MM.1S (cell line): ENCODE results near the gene ATP4A.

Source experiments
- DNase-seq: peaks from one replicate; pipeline ENCODE4 v3.0.0-alpha.2; 2015
- H2AFZ ChIP-seq: fragments of 300-600 bp; sonication (generic); 2 replicates; pipeline ENCODE4 v1.6.0; 2016; ENCODE audit warnings: antibody characterized with exemption, low read length
- H3F3A ChIP-seq: fragments of 300-600 bp; sonication (generic); 2 replicates; pipeline ENCODE4 v1.6.1; 2016; ENCODE audit warnings: mild to moderate bottlenecking, antibody characterized with exemption, low read length, moderate library complexity, mixed read lengths; ENCODE audit not compliant: insufficient read depth
- H3K27ac ChIP-seq: fragments of 300-600 bp; sonication (generic); 2 replicates; pipeline ENCODE4 v1.5.1; 2016; ENCODE audit warnings: mild to moderate bottlenecking, low read length
- H3K27me3 ChIP-seq: fragments of 300-600 bp; sonication (generic); replicated peaks from 2 replicates; pipeline ENCODE4 v1.6.0; 2016; ENCODE audit warnings: low read length; ENCODE audit not compliant: insufficient read depth
- H3K36me3 ChIP-seq: fragments of 300-600 bp; sonication (generic); replicated peaks from 2 replicates; pipeline ENCODE4 v1.6.1; 2016; ENCODE audit warnings: mild to moderate bottlenecking, low read length, mixed read lengths; ENCODE audit not compliant: insufficient read depth
- H3K4me1 ChIP-seq: fragments of 300-600 bp; sonication (generic); 2 replicates; pipeline ENCODE4 v1.6.1; 2016; ENCODE audit warnings: low read length, mixed read lengths
- H3K4me2 ChIP-seq: fragments of 300-600 bp; sonication (generic); 2 replicates; pipeline ENCODE4 v1.6.0; 2016; ENCODE audit warnings: low read depth, low read length
- H3K4me3 ChIP-seq: fragments of 300-600 bp; sonication (generic); 2 replicates; pipeline ENCODE4 v1.5.1; 2016; ENCODE audit warnings: low read length, mixed read lengths
- H3K79me2 ChIP-seq: fragments of 300-600 bp; sonication (generic); 2 replicates; pipeline ENCODE4 v1.6.1; 2016; ENCODE audit warnings: mixed run types, low read length, mixed read lengths
- H3K9ac ChIP-seq: fragments of 300-600 bp; sonication (generic); 2 replicates; pipeline ENCODE4 v1.6.1; 2016; ENCODE audit warnings: low read length, mixed read lengths
- H3K9me2 ChIP-seq: fragments of 300-600 bp; sonication (generic); replicated peaks from 2 replicates; pipeline ENCODE4 v1.6.1; 2016; ENCODE audit warnings: mild to moderate bottlenecking, low read length, mixed read lengths; ENCODE audit not compliant: insufficient read depth
- H3K9me3 ChIP-seq: fragments of 300-600 bp; sonication (generic); replicated peaks from 2 replicates; pipeline ENCODE4 v1.6.1; 2016; ENCODE audit warnings: mild to moderate bottlenecking, low read length, mixed read lengths; ENCODE audit not compliant: insufficient read depth
- H4K20me1 ChIP-seq: fragments of 300-600 bp; sonication (generic); 2 replicates; pipeline ENCODE4 v1.6.1; 2016; ENCODE audit warnings: mild to moderate bottlenecking, low read length, moderate library complexity, mixed read lengths; ENCODE audit not compliant: insufficient read depth
- CTCF ChIP-seq: fragments of 300-600 bp; sonication (generic); IDR thresholded peaks from 2 replicates; pipeline ENCODE4 v1.5.1; 2016; ENCODE audit warnings: antibody characterized with exemption, low read length, mixed read lengths
- EZH2 ChIP-seq: fragments of 300-600 bp; sonication (generic); optimal IDR thresholded peaks from 2 replicates; pipeline ENCODE3; 2017; ENCODE audit warnings: low read depth, mild to moderate bottlenecking, antibody characterized with exemption, low read length, mixed read lengths
- EZH2phosphoT487 ChIP-seq: fragments of 300-600 bp; sonication (generic); IDR thresholded peaks from 2 replicates; pipeline ENCODE4 v1.6.1; 2018; ENCODE audit warnings: antibody characterized with exemption, low read length

The ATP4A gene

GRCh38 chr19:35518313-35518712 is 45.1 kb downstream of the ATP4A start:
- no peak overlapping the region for H3K4me2 ChIP-seq
- no peak overlapping the region for H3K9ac ChIP-seq
- no peaks in the 10 kb centered on the region for H4K20me1 ChIP-seq
- no peaks in the 10 kb centered on the region for H3K9me2 ChIP-seq
- H3K9me3 ChIP-seq = no peaks in the 10 kb centered on the region
- H3K4me3 ChIP-seq = no peak overlapping the region
- H2AFZ ChIP-seq = no peak overlapping the region
- no peak for DNase-seq
- no peaks in the 10 kb centered on the region for H3K36me3 ChIP-seq
- H3K27ac ChIP-seq = no peak overlapping the region
- TF ChIP-seq EZH2phosphoT487 (no peak), CTCF (no peak), EZH2 (no peak)
- H3K27me3 ChIP-seq = peaks cover 90% of the 10 kb centered on the region
- H3K79me2 ChIP-seq = no peaks in the 10 kb centered on the region
- no peaks in the 10 kb centered on the region for H3F3A ChIP-seq
- H3K4me1 ChIP-seq = no peaks in the 10 kb centered on the region

GRCh38 chr19:35517342-35517741 is 46.1 kb downstream of the ATP4A start:
- Histone ChIP-seq H3K9me2 (no peaks in the 10 kb centered on the region), H3K79me2 (no peaks in the 10 kb centered on the region), H3K4me2 (no peak overlapping the region), H3K4me1 (no peaks in the 10 kb centered on the region), H3K9ac (no peak overlapping the region), H2AFZ (no peak overlapping the region), H3F3A (no peaks in the 10 kb centered on the region), H3K9me3 (no peaks in the 10 kb centered on the region), H3K36me3 (no peaks in the 10 kb centered on the region), H4K20me1 (no peaks in the 10 kb centered on the region), H3K27me3 (peaks cover 90% of the 10 kb centered on the region), H3K27ac (no peak overlapping the region), H3K4me3 (no peak overlapping the region)
- DNase-seq = no peak
- TF ChIP-seq CTCF (no peak), EZH2phosphoT487 (no peak), EZH2 (no peak)

GRCh38 chr19:35516310-35516709 is 47.1 kb downstream of the ATP4A start:
- H3K9ac ChIP-seq = no peak overlapping the region
- no peaks in the 10 kb centered on the region for H3K9me2 ChIP-seq
- H3K27me3 ChIP-seq = peaks cover 96% of the 10 kb centered on the region
- H4K20me1 ChIP-seq = no peaks in the 10 kb centered on the region
- no peaks in the 10 kb centered on the region for H3K4me1 ChIP-seq
- H3K4me2 ChIP-seq = no peak overlapping the region
- no peak for DNase-seq
- TF ChIP-seq EZH2 = no peak
- no peak for TF ChIP-seq EZH2phosphoT487
- TF ChIP-seq CTCF = no peak
- H2AFZ ChIP-seq = no peak overlapping the region
- no peak overlapping the region for H3K27ac ChIP-seq
- no peaks in the 10 kb centered on the region for H3K36me3 ChIP-seq
- no peaks in the 10 kb centered on the region for H3F3A ChIP-seq
- no peaks in the 10 kb centered on the region for H3K9me3 ChIP-seq
- no peak overlapping the region for H3K4me3 ChIP-seq
- no peaks in the 10 kb centered on the region for H3K79me2 ChIP-seq

GRCh38 chr19:35514282-35514809 is 49.1 kb downstream of the ATP4A start:
- TF ChIP-seq EZH2phosphoT487 (no peak), CTCF (no peak), EZH2 (no peak)
- Histone ChIP-seq H2AFZ (no peak overlapping the region), H3K9me3 (no peaks in the 10 kb centered on the region), H3K9ac (no peak overlapping the region), H3F3A (no peaks in the 10 kb centered on the region), H3K4me3 (no peak overlapping the region), H3K4me1 (no peaks in the 10 kb centered on the region), H3K9me2 (no peaks in the 10 kb centered on the region), H3K27me3 (peaks cover 98% of the 10 kb centered on the region), H3K36me3 (no peaks in the 10 kb centered on the region), H3K27ac (no peak overlapping the region), H4K20me1 (no peaks in the 10 kb centered on the region), H3K4me2 (no peak overlapping the region), H3K79me2 (no peaks in the 10 kb centered on the region)
- DNase-seq = no peak
